Endodermal cell (in vitro differentiated cells): ENCODE data around the gene PLEKHM1. TPM values are rescaled to one million over a fixed set of nuclear protein-coding genes. Genes with fewer than 3 reads are reported as not detected.
"Not testable (repeated sequence)": the region's sequence is repeated elsewhere in the genome, so short reads cannot be mapped to it uniquely, and the experiment has no call there.

Experiments
- DNase-seq: peaks from one replicate; pipeline ENCODE4 v3.0.0-alpha.2; 2017
- H3K27ac ChIP-seq: 2 replicates; pipeline ENCODE4 v1.5.1; 2013; ENCODE audit warnings: mild to moderate bottlenecking, low read depth, low read length, moderate library complexity
- H3K27me3 ChIP-seq: 2 replicates; pipeline ENCODE4 v1.6.1; 2013; ENCODE audit warnings: mild to moderate bottlenecking, low read length, moderate library complexity; ENCODE audit not compliant: insufficient read depth, control insufficient read depth, poor library complexity, severe bottlenecking
- H3K36me3 ChIP-seq: 2 replicates; pipeline ENCODE4 v1.7.0; 2013; ENCODE audit warnings: mild to moderate bottlenecking, low read length, moderate library complexity; ENCODE audit not compliant: control insufficient read depth, insufficient read depth
- H3K4me1 ChIP-seq: one replicate; pipeline ENCODE4 v1.7.0; 2013; ENCODE audit warnings: low read length; ENCODE audit not compliant: control insufficient read depth, insufficient read depth
- H3K4me3 ChIP-seq: 2 replicates; pipeline ENCODE4 v1.5.1; 2013; ENCODE audit warnings: mild to moderate bottlenecking, low read length, moderate library complexity
- H3K9ac ChIP-seq: 2 replicates; pipeline ENCODE4 v1.6.1; 2013; ENCODE audit warnings: mild to moderate bottlenecking, low read length, moderate library complexity; ENCODE audit not compliant: poor library complexity, severe bottlenecking; ENCODE audit errors: extremely low read depth
- H3K9me3 ChIP-seq: 2 replicates; pipeline ENCODE4 v1.6.1; 2013; ENCODE audit warnings: mild to moderate bottlenecking, low read length, moderate library complexity; ENCODE audit not compliant: control insufficient read depth
- H3K27ac Mint-ChIP-seq: 2 replicates; pipeline ENCODE4 v1.8.0; 2020; ENCODE audit warnings: mixed read lengths
- H3K27me3 Mint-ChIP-seq: 2 replicates; pipeline ENCODE4 v1.8.0; 2021; ENCODE audit warnings: mild to moderate bottlenecking, mixed read lengths; ENCODE audit not compliant: insufficient read depth
- H3K36me3 Mint-ChIP-seq: 2 replicates; pipeline ENCODE4 v1.8.0; 2020; ENCODE audit warnings: low read depth, mixed read lengths
- H3K4me1 Mint-ChIP-seq: 2 replicates; pipeline ENCODE4 v1.8.0; 2020; ENCODE audit warnings: mixed read lengths
- H3K4me3 Mint-ChIP-seq: 2 replicates; pipeline ENCODE4 v1.8.0; 2020; ENCODE audit warnings: mild to moderate bottlenecking, moderate library complexity, mixed read lengths
- H3K9me3 Mint-ChIP-seq: 2 replicates; pipeline ENCODE4 v1.8.0; 2020; ENCODE audit warnings: mild to moderate bottlenecking, mixed read lengths
- WGBS, 2 experiments: methylation state at CpG; one replicate each; pipeline versions ENCODE4 v1.1.5 to v1.1.7; 2013; ENCODE audit warnings: missing lambda C conversion rate in 2 of 2, mixed read lengths in 1 of 2; ENCODE audit not compliant: insufficient coverage in 1 of 2, insufficient read length in 1 of 2; 5-methylcytosine and 5-hydroxymethylcytosine counted together
- total RNA-seq, 2 donors: library from RNA; stranded (reverse); fragmentation: NEBNext Ultra II Directional in 1 of 2; extraction: Animal tissue kit (Norgen Biotek cat#: 25700) in 1 of 2; gene quantifications; 2 replicates in 1 of 2; 3 replicates in 1 of 2; pipeline ENCODE4 v1.2.1, GENCODE V29; 2021
- TF ChIP-seq, protein P1 (sequence below): fragments of 200-600 bp; sonication (generic); conservative IDR thresholded peaks from 2 replicates; pipeline ENCODE4 v1.5.0; 2021; ENCODE audit warnings: antibody characterized with exemption, mild to moderate bottlenecking

PLEKHM1 gene
- total RNA-seq, 2 donors from 2014 or later, result 18.4 to 29.8 TPM

DNA sequence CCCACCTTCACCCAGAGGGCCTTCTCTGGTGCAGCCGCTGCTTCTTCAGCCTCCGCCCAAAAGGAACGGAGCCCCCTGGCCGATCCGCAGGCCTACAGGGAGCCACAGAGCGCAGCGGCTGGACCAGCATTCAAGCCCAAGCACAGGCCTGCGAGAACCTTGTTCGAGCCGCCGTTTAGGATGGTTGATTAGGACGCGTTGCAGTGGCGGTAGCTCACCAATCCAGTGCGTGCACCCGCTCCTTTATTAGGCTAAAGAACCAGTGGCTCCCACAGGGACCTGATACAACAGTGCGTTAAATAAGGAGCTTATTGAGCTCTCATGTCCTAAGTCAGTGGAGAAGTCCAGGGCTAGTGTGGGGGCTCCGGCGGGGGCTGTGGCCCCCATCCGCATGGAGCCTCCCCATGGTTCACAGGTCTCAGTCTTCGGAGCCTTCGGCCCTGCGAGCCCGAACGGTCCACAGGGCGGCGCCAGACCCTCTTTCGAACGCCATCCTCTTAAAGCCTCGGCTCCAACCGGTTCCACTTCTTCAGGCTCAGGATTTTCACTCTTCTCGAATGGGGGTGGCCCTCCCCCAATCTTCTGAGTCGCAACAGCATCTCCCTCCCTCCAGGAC lies 10.7 kb upstream of the PLEKHM1 start:
- not testable (repeated sequence) for H3K9ac ChIP-seq, H3K9me3 ChIP-seq, H3K27me3 Mint-ChIP-seq, H3K4me3 Mint-ChIP-seq, H3K27me3 ChIP-seq, H3K4me1 ChIP-seq, H3K27ac ChIP-seq, H3K36me3 ChIP-seq, H3K36me3 Mint-ChIP-seq, H3K9me3 Mint-ChIP-seq, H3K4me3 ChIP-seq, H3K27ac Mint-ChIP-seq, H3K4me1 Mint-ChIP-seq
- TF ChIP-seq, protein P1, sequence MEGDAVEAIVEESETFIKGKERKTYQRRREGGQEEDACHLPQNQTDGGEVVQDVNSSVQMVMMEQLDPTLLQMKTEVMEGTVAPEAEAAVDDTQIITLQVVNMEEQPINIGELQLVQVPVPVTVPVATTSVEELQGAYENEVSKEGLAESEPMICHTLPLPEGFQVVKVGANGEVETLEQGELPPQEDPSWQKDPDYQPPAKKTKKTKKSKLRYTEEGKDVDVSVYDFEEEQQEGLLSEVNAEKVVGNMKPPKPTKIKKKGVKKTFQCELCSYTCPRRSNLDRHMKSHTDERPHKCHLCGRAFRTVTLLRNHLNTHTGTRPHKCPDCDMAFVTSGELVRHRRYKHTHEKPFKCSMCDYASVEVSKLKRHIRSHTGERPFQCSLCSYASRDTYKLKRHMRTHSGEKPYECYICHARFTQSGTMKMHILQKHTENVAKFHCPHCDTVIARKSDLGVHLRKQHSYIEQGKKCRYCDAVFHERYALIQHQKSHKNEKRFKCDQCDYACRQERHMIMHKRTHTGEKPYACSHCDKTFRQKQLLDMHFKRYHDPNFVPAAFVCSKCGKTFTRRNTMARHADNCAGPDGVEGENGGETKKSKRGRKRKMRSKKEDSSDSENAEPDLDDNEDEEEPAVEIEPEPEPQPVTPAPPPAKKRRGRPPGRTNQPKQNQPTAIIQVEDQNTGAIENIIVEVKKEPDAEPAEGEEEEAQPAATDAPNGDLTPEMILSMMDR, result peak; percentile 55
- DNase-seq, result peak; percentile 56
- 71 to 87% methylated on average over 6 to 29 of the region's 33 CpGs for WGBS, 2 experiments

DNA sequence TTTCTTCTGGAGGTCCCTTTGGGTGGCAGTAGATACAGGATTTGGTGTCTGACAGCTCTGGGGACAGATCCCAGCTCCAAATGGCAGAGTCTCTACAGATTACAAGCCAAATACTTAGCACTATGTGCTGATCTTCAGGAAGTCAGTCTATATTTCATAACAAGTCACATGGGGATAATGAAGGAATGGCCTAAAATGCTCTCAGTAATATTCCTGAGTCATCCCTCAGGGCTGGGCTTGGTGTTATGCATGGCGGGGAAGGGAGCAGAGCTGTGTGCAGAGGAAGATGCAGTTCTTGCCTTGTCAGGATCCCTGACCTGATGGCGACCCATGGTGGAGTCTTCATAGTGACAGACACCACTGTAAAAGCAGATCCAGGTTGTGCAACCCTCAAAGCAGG lies 10.0 kb upstream of the PLEKHM1 start:
- H3K27me3 Mint-ChIP-seq, H3K4me3 ChIP-seq, H3K9me3 Mint-ChIP-seq, H3K36me3 ChIP-seq, H3K9ac ChIP-seq, H3K4me1 Mint-ChIP-seq, H3K27ac ChIP-seq, H3K36me3 Mint-ChIP-seq, H3K4me3 Mint-ChIP-seq, H3K27me3 ChIP-seq, H3K9me3 ChIP-seq, H3K4me1 ChIP-seq, DNase-seq, H3K27ac Mint-ChIP-seq: not testable (repeated sequence)
- WGBS, 2 experiments, result no CpG with 5 or more reads among the region's 2 CpGs

DNA sequence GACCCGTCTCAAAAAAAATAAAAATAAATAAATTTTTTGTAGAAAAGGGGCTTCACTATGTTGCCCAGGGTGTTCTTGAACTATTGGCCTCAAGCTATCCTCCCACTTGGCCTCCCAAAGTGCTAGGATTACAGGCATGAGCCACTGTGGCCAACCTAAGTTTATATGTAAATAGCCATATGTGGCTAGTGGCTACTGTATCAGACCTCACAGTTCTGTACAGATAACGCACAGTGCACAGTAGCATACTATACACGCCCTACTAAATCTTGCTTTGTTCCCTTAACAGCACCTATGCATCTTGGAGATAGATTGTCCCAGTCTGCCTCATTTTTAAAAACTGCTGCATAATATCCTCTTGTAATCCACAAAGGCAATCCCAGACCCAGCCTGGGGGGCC lies 8.7 kb upstream of the PLEKHM1 start:
- H3K9ac ChIP-seq, H3K4me1 Mint-ChIP-seq, DNase-seq, H3K4me1 ChIP-seq, H3K4me3 Mint-ChIP-seq, H3K27ac Mint-ChIP-seq, H3K36me3 Mint-ChIP-seq, H3K9me3 ChIP-seq, H3K4me3 ChIP-seq, H3K27me3 ChIP-seq, H3K36me3 ChIP-seq, H3K9me3 Mint-ChIP-seq, H3K27me3 Mint-ChIP-seq, H3K27ac ChIP-seq: not testable (repeated sequence)
- 73% methylated on average over 3 of the region's 3 CpGs; no CpG with 5 or more reads in 1 of the 2 experiments for WGBS, 2 experiments

GRCh38 chr17:45498377-45498776 lies 7.9 kb upstream of the PLEKHM1 start:
- not testable (repeated sequence) for H3K27ac Mint-ChIP-seq, H3K27me3 ChIP-seq, H3K36me3 Mint-ChIP-seq, H3K27me3 Mint-ChIP-seq, H3K4me3 Mint-ChIP-seq, DNase-seq, H3K4me1 ChIP-seq, H3K27ac ChIP-seq, H3K4me3 ChIP-seq, H3K4me1 Mint-ChIP-seq, H3K9me3 Mint-ChIP-seq, H3K9ac ChIP-seq, H3K36me3 ChIP-seq, H3K9me3 ChIP-seq
- 100% methylated on average over 2 of the region's 6 CpGs; no CpG with 5 or more reads in 1 of the 2 experiments for WGBS, 2 experiments

GRCh38 chr17:45497449-45497848 lies 6.9 kb upstream of the PLEKHM1 start:
- not testable (repeated sequence) for H3K27ac ChIP-seq, H3K27me3 Mint-ChIP-seq, H3K9me3 ChIP-seq, H3K36me3 ChIP-seq, H3K36me3 Mint-ChIP-seq, H3K4me1 Mint-ChIP-seq, DNase-seq, H3K4me1 ChIP-seq, H3K27me3 ChIP-seq, H3K27ac Mint-ChIP-seq, H3K9ac ChIP-seq, H3K9me3 Mint-ChIP-seq, H3K4me3 Mint-ChIP-seq, H3K4me3 ChIP-seq
- WGBS, 2 experiments, result 93 to 98% methylated on average over 5 to 7 of the region's 8 CpGs

GRCh38 chr17:45496507-45496906 lies 6.0 kb upstream of the PLEKHM1 start:
- 90 to 100% methylated on average over 1 to 2 of the region's 3 CpGs for WGBS, 2 experiments
- not testable (repeated sequence) for H3K9ac ChIP-seq, H3K27me3 Mint-ChIP-seq, H3K27ac ChIP-seq, H3K9me3 Mint-ChIP-seq, H3K4me1 Mint-ChIP-seq, H3K9me3 ChIP-seq, DNase-seq, H3K4me1 ChIP-seq, H3K4me3 Mint-ChIP-seq, H3K36me3 ChIP-seq, H3K4me3 ChIP-seq, H3K27ac Mint-ChIP-seq, H3K27me3 ChIP-seq, H3K36me3 Mint-ChIP-seq
